ENCODE measurements around the gene CCDC17. TPM values are rescaled to one million over a fixed set of nuclear protein-coding genes. Genes with fewer than 3 reads are reported as not detected.

Gene CCDC17
- total and polyA plus RNA-seq, 8 donors = 0.68 to 17.1 (median 5.4) TPM; not detected in 2

DNA sequence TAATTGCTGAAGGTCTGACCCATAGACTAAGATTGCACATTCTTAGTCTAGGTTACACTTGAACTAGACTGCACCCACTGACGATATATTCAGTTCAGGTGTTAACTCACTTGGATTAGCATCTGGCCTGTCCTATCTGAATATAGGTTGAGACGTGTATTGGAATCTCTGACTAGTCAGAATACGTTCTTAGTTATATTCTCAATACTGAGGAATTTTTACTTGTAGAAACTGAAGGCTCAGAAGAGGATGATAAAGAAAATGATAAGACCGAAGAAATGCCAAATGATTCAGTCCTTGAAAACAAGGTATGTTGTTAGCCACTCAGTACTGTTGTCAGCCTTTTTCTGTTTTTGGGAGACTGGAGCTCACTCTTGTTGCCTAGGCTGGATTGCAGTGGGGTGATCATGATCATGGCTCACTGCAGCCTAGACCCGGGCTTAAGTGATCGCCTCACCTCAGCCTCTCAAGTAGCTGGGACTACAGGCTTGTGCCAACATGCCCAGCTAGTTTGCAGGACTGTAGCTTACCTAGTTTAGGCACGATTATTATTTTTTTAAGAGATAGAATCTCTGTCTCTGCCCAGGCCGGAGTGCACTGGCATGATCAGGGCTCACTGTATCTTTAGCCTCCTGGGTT lies 10.8 kb downstream of the CCDC17 start:
- WGBS, 5 donors = 77 to 89% (median 88%) methylated on average over 8 of the region's 8 CpGs
- Histone ChIP-seq H3K4me1 (peaks cover 0 to under 1% (median 0%) of the 10 kb centered on the region in 4 donors), H3K9me3 (no peaks in the 10 kb centered on the region), H3K27ac (no peak overlapping the region), H3K36me3 (peaks cover 47 to 89% (median 84%) of the 10 kb centered on the region in 4 donors), H3K27me3 (no peaks in the 10 kb centered on the region), H3K4me3 (no peak overlapping the region)
- intact Hi-C loops (cut with DNase I; ENCODE audit: low total_unique reads) = no loop called here
- no peak for DNase-seq
- TF ChIP-seq POLR2AphosphoS5 (IDR thresholded peaks at IDR 0.05) (no peak), POLR2A (IDR thresholded peaks at IDR 0.05) (no peak), EP300 (IDR thresholded peaks at IDR 0.05) (no peak)
- TF ChIP-seq, protein P1, sequence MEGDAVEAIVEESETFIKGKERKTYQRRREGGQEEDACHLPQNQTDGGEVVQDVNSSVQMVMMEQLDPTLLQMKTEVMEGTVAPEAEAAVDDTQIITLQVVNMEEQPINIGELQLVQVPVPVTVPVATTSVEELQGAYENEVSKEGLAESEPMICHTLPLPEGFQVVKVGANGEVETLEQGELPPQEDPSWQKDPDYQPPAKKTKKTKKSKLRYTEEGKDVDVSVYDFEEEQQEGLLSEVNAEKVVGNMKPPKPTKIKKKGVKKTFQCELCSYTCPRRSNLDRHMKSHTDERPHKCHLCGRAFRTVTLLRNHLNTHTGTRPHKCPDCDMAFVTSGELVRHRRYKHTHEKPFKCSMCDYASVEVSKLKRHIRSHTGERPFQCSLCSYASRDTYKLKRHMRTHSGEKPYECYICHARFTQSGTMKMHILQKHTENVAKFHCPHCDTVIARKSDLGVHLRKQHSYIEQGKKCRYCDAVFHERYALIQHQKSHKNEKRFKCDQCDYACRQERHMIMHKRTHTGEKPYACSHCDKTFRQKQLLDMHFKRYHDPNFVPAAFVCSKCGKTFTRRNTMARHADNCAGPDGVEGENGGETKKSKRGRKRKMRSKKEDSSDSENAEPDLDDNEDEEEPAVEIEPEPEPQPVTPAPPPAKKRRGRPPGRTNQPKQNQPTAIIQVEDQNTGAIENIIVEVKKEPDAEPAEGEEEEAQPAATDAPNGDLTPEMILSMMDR (IDR thresholded peaks at IDR 0.05) = no peak

GRCh38 chr1:45610589-45611226 lies 13.1 kb downstream of the CCDC17 start:
- no peak for DNase-seq
- 95 to 98% (median 97%) methylated on average over 10 of the region's 10 CpGs for WGBS, 5 donors
- H3K27ac ChIP-seq = no peak overlapping the region
- no peak overlapping the region for H3K4me3 ChIP-seq
- peaks cover 24 to 89% (median 84%) of the 10 kb centered on the region in 4 donors for H3K36me3 ChIP-seq
- no peak for TF ChIP-seq POLR2AphosphoS5 (IDR thresholded peaks at IDR 0.05)
- no peak for TF ChIP-seq POLR2A (IDR thresholded peaks at IDR 0.05)
- no peak for TF ChIP-seq EP300 (IDR thresholded peaks at IDR 0.05)
- TF ChIP-seq, protein P1 (IDR thresholded peaks at IDR 0.05) = no peak
- peaks cover 0 to 11% (median 0%) of the 10 kb centered on the region in 4 donors for H3K4me1 ChIP-seq
- no peaks in the 10 kb centered on the region for H3K9me3 ChIP-seq
- no peaks in the 10 kb centered on the region for H3K27me3 ChIP-seq
- intact Hi-C loops (cut with DNase I; ENCODE audit: low total_unique reads) = no loop called here

DNA sequence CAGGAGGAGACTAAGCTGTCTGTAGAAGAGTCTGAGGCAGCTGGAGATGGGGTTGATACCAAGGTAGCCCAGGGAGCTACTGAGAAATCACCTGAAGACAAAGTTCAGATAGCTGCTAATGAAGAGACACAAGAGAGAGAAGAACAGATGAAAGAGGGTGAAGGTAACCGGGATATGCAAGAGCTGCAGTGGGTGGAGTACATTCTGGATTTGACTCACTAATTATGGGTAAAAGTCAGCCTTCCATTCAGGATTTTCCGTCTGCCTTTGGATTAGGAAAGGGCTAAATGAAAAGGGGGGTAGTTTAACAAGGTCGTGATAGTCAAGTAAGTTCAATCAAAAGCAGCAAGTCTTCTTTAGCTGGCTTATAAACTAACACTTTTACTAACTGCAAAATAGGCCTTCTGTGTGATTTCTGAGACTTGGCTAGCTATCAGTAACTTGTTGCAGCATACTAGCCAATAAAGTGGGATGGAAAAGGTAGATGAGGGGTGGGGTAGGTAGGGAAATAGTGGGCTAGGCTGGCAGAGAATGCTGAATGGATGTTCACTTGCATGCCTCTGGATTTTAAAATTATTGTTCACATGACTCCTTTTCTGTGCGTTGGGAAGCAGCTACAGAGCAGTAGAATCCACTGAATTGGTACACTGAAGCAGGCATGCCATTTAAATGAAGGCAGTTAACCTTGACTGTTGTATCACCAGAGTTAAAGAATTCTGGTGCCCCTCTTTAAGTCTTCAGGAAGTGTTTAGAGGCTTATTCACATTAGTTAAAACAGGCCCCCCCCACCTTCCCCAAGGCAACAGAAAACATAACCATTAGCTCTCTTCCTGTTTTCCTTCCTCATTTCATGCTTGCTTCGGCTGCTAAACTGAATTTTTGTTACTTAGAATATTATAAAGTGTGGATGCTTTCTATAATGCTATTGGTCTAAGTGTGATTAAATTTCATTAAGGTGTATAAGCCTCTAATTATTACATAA lies 15.4 kb downstream of the CCDC17 start:
- Histone ChIP-seq H3K27me3 (no peaks in the 10 kb centered on the region), H3K9me3 (no peaks in the 10 kb centered on the region), H3K36me3 (peaks cover 10 to 87% (median 81%) of the 10 kb centered on the region in 4 donors), H3K27ac (peak overlapping the region in 2 of 5 donors; percentile 27 to 45), H3K4me3 (no peak overlapping the region), H3K4me1 (peaks cover 0 to 11% (median 0%) of the 10 kb centered on the region in 4 donors)
- 79 to 90% (median 82%) methylated on average over 5 of the region's 5 CpGs for WGBS, 5 donors
- DNase-seq = peak in 1 of 2 donors; percentile 21
- TF ChIP-seq EP300 (IDR thresholded peaks at IDR 0.05) = no peak
- TF ChIP-seq, protein P1 (IDR thresholded peaks at IDR 0.05) = no peak
- no peak for TF ChIP-seq POLR2A (IDR thresholded peaks at IDR 0.05)
- TF ChIP-seq POLR2AphosphoS5 (IDR thresholded peaks at IDR 0.05) = no peak
- intact Hi-C loops (cut with DNase I; ENCODE audit: low total_unique reads) = no loop called here
